ENCODE data around the gene DDX4. TPM values are rescaled to one million over a fixed set of nuclear protein-coding genes. Genes with fewer than 3 reads are reported as not detected.
A peak's percentile ranks its signal among the peaks of the same experiment; 100 is the strongest.

The DDX4 gene
- total RNA-seq, 1 experiment from 2014 or later: not detected

DNA sequence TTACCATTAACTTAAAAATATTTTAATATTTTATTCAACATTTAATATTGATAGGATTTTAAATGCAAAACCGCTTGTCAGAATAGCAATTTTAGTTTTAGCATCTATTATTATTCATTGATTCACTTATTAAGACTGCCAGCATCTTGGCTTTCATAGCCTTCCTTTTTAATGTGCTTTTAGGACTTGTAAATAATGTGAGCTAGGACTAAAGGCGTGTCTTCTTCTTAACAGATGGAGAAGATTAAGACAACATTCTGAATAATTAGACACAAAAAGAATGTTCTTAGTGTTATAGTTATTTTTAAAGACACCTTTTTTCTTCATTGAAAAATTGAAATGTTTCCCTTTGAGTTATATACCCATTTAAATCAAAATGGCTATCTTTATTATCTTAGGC is 120.2 kb downstream of the DDX4 start:
- RAD21 ChIA-PET (ENCODE audit: low non-redundant PET in 1 of 2, low total read pairs in 2 of 2, uncharacterized antibody in 2 of 2, unreplicated experiment in 2 of 2): no interaction called here
- H3K9me3 ChIP-seq (ENCODE audit: control insufficient read depth in 1 of 2, insufficient read depth in 1 of 2, low read depth in 1 of 2, low read length in 2 of 2): no peaks in the 10 kb centered on the region
- peak overlapping the region; percentile 40 for H2AFZ ChIP-seq (ENCODE audit: low read depth, low read length, poor library complexity, severe bottlenecking)
- no peaks in the 10 kb centered on the region for H3K36me3 ChIP-seq (ENCODE audit: control insufficient read depth in 1 of 2, insufficient read depth in 2 of 2, low read length in 2 of 2)
- H3K27me3 ChIP-seq (ENCODE audit: insufficient read depth, low read length): no peaks in the 10 kb centered on the region
- DNase-seq (ENCODE audit: low read depth, low spot score): no peak
- POLR2A ChIA-PET: no interaction called here
- H4K20me1 ChIP-seq (ENCODE audit: insufficient read depth): no peaks in the 10 kb centered on the region
- H3K79me2 ChIP-seq (ENCODE audit: insufficient read depth, low read length): no peaks in the 10 kb centered on the region
- no TSS peak for BruUV-seq (replicated peaks)
- CTCF ChIA-PET: no interaction called here
- no peak overlapping the region for H3K4me3 ChIP-seq (replicated peaks in 1 of 2; ENCODE audit: low read depth in 1 of 2, low read length in 2 of 2)
- no peaks in the 10 kb centered on the region for H3K4me1 ChIP-seq (ENCODE audit: control insufficient read depth in 1 of 2, insufficient read depth in 2 of 2, low read length in 2 of 2)
- H3K9me2 ChIP-seq (ENCODE audit: insufficient read depth): no peaks in the 10 kb centered on the region
- no peak overlapping the region for H3K27ac ChIP-seq (ENCODE audit: low read depth, low read length)
- TF ChIP-seq ELF1 (IDR thresholded peaks at IDR 0.05; ENCODE audit: borderline replicate concordance, low read depth) (no peak), CBX3 (IDR thresholded peaks at IDR 0.05; ENCODE audit: low read depth) (no peak)
- TF ChIP-seq, protein P1, sequence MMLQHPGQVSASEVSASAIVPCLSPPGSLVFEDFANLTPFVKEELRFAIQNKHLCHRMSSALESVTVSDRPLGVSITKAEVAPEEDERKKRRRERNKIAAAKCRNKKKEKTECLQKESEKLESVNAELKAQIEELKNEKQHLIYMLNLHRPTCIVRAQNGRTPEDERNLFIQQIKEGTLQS (IDR thresholded peaks at IDR 0.05): no peak
- intact Hi-C loops (cut with micrococcal nuclease): no loop called here
- H3K9ac ChIP-seq (ENCODE audit: low read length): no peak overlapping the region
- ATAC-seq: no peak
- no peak overlapping the region for H3K4me2 ChIP-seq (ENCODE audit: low read length)

DNA sequence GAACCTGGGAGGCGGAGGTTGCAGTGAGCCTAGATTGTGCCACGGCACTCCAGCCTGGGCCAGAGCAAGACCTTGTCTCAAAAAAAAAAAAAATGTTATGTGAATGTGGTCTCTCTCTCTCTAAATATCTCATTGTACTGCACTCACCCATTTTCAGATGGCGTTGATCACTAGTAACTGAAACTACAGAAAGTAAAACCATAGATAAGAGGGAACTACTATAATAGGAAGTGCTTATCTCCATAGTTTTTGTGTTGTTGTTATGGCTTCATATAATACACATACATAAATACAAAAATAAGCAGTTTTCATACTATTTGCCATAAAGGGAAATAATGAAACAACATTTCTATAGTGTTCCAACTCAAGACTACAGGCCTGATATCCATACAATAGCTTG is 122.4 kb downstream of the DDX4 start:
- Histone ChIP-seq H3K27ac (ENCODE audit: low read depth, low read length) (no peak overlapping the region), H3K9me2 (ENCODE audit: insufficient read depth) (no peaks in the 10 kb centered on the region), H3K4me1 (ENCODE audit: control insufficient read depth in 1 of 2, insufficient read depth in 2 of 2, low read length in 2 of 2) (no peaks in the 10 kb centered on the region), H3K9ac (ENCODE audit: low read length) (no peak overlapping the region), H3K79me2 (ENCODE audit: insufficient read depth, low read length) (no peaks in the 10 kb centered on the region), H3K9me3 (ENCODE audit: control insufficient read depth in 1 of 2, insufficient read depth in 1 of 2, low read depth in 1 of 2, low read length in 2 of 2) (no peaks in the 10 kb centered on the region), H3K27me3 (ENCODE audit: insufficient read depth, low read length) (no peaks in the 10 kb centered on the region), H4K20me1 (ENCODE audit: insufficient read depth) (no peaks in the 10 kb centered on the region), H2AFZ (ENCODE audit: low read depth, low read length, poor library complexity, severe bottlenecking) (no peak overlapping the region), H3K4me3 (replicated peaks in 1 of 2; ENCODE audit: low read depth in 1 of 2, low read length in 2 of 2) (no peak overlapping the region), H3K4me2 (ENCODE audit: low read length) (no peak overlapping the region), H3K36me3 (ENCODE audit: control insufficient read depth in 1 of 2, insufficient read depth in 2 of 2, low read length in 2 of 2) (no peaks in the 10 kb centered on the region)
- ATAC-seq (no peak), DNase-seq (ENCODE audit: low read depth, low spot score) (no peak)
- ChIA-PET CTCF (no interaction called here), RAD21 (ENCODE audit: low non-redundant PET in 1 of 2, low total read pairs in 2 of 2, uncharacterized antibody in 2 of 2, unreplicated experiment in 2 of 2) (no interaction called here), POLR2A (no interaction called here)
- no TSS peak for BruUV-seq (replicated peaks)
- intact Hi-C loops (cut with micrococcal nuclease): no loop called here
- TF ChIP-seq POLR2A (IDR thresholded peaks at IDR 0.05; ENCODE audit: borderline replicate concordance, extremely low read depth, insufficient read depth, insufficient read length): no peak
- no peak for TF ChIP-seq CBX3 (IDR thresholded peaks at IDR 0.05; ENCODE audit: low read depth)
- no peak for TF ChIP-seq YY1 (IDR thresholded peaks at IDR 0.05; ENCODE audit: extremely low read depth, insufficient replicate concordance, low read depth, low read length)
- no peak for TF ChIP-seq EZH2 (IDR thresholded peaks at IDR 0.05)
- TF ChIP-seq RAD21 (IDR thresholded peaks at IDR 0.05; ENCODE audit: low read depth): no peak
- no peak for TF ChIP-seq ELF1 (IDR thresholded peaks at IDR 0.05; ENCODE audit: borderline replicate concordance, low read depth)
- TF ChIP-seq, protein P1 (IDR thresholded peaks at IDR 0.05): no peak
- TF ChIP-seq EGR1 (IDR thresholded peaks at IDR 0.05; ENCODE audit: low read depth): no peak
- no peak for TF ChIP-seq EZH2phosphoT487 (IDR thresholded peaks at IDR 0.05; ENCODE audit: borderline replicate concordance)
- no peak for TF ChIP-seq ZFX (IDR thresholded peaks at IDR 0.05)
- no peak for TF ChIP-seq ZNF274 (IDR thresholded peaks at IDR 0.05; ENCODE audit: low read depth, low read length)
- TF ChIP-seq CEBPB (IDR thresholded peaks at IDR 0.05; ENCODE audit: low read depth): no peak
- TF ChIP-seq SP1 (IDR thresholded peaks at IDR 0.05; ENCODE audit: low read depth): no peak
- no peak for TF ChIP-seq CTCF (IDR thresholded peaks at IDR 0.05 in 2 of 3, conservative IDR thresholded peaks at IDR 0.05 in 1 of 3; ENCODE audit: borderline replicate concordance in 1 of 3, insufficient read depth in 1 of 3, low read depth in 2 of 3, low read length in 2 of 3)
- TF ChIP-seq, protein P2, sequence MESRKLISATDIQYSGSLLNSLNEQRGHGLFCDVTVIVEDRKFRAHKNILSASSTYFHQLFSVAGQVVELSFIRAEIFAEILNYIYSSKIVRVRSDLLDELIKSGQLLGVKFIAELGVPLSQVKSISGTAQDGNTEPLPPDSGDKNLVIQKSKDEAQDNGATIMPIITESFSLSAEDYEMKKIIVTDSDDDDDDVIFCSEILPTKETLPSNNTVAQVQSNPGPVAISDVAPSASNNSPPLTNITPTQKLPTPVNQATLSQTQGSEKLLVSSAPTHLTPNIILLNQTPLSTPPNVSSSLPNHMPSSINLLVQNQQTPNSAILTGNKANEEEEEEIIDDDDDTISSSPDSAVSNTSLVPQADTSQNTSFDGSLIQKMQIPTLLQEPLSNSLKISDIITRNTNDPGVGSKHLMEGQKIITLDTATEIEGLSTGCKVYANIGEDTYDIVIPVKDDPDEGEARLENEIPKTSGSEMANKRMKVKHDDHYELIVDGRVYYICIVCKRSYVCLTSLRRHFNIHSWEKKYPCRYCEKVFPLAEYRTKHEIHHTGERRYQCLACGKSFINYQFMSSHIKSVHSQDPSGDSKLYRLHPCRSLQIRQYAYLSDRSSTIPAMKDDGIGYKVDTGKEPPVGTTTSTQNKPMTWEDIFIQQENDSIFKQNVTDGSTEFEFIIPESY (IDR thresholded peaks at IDR 0.05; ENCODE audit: extremely low read depth, insufficient replicate concordance, low read length): no peak
- no peak for TF ChIP-seq JUND (IDR thresholded peaks at IDR 0.05)
- TF ChIP-seq SIN3A (IDR thresholded peaks at IDR 0.05; ENCODE audit: low read depth): no peak
- TF ChIP-seq, protein P3, sequence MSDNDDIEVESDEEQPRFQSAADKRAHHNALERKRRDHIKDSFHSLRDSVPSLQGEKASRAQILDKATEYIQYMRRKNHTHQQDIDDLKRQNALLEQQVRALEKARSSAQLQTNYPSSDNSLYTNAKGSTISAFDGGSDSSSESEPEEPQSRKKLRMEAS (IDR thresholded peaks at IDR 0.05): no peak

All from HCT116 (cell line).